Endodermal cell (in vitro differentiated cells): Measurements from ENCODE around the gene ATP11C. TPM values are rescaled to one million over a fixed set of nuclear protein-coding genes. Genes with fewer than 3 reads are reported as not detected.

Experiments used
- DNase-seq: peaks from one replicate; pipeline ENCODE4 v3.0.0-alpha.2; 2017
- H3K27ac ChIP-seq: 2 replicates; pipeline ENCODE4 v1.5.1; 2013; ENCODE audit warnings: mild to moderate bottlenecking, low read depth, low read length, moderate library complexity
- H3K27me3 ChIP-seq: 2 replicates; pipeline ENCODE4 v1.6.1; 2013; ENCODE audit warnings: mild to moderate bottlenecking, low read length, moderate library complexity; ENCODE audit not compliant: insufficient read depth, control insufficient read depth, poor library complexity, severe bottlenecking
- H3K36me3 ChIP-seq: 2 replicates; pipeline ENCODE4 v1.7.0; 2013; ENCODE audit warnings: mild to moderate bottlenecking, low read length, moderate library complexity; ENCODE audit not compliant: control insufficient read depth, insufficient read depth
- H3K4me1 ChIP-seq: one replicate; pipeline ENCODE4 v1.7.0; 2013; ENCODE audit warnings: low read length; ENCODE audit not compliant: control insufficient read depth, insufficient read depth
- H3K4me3 ChIP-seq: 2 replicates; pipeline ENCODE4 v1.5.1; 2013; ENCODE audit warnings: mild to moderate bottlenecking, low read length, moderate library complexity
- H3K9ac ChIP-seq: 2 replicates; pipeline ENCODE4 v1.6.1; 2013; ENCODE audit warnings: mild to moderate bottlenecking, low read length, moderate library complexity; ENCODE audit not compliant: poor library complexity, severe bottlenecking; ENCODE audit errors: extremely low read depth
- H3K9me3 ChIP-seq: 2 replicates; pipeline ENCODE4 v1.6.1; 2013; ENCODE audit warnings: mild to moderate bottlenecking, low read length, moderate library complexity; ENCODE audit not compliant: control insufficient read depth
- H3K27ac Mint-ChIP-seq: 2 replicates; pipeline ENCODE4 v1.8.0; 2020; ENCODE audit warnings: mixed read lengths
- H3K27me3 Mint-ChIP-seq: 2 replicates; pipeline ENCODE4 v1.8.0; 2021; ENCODE audit warnings: mild to moderate bottlenecking, mixed read lengths; ENCODE audit not compliant: insufficient read depth
- H3K36me3 Mint-ChIP-seq: 2 replicates; pipeline ENCODE4 v1.8.0; 2020; ENCODE audit warnings: low read depth, mixed read lengths
- H3K4me1 Mint-ChIP-seq: 2 replicates; pipeline ENCODE4 v1.8.0; 2020; ENCODE audit warnings: mixed read lengths
- H3K4me3 Mint-ChIP-seq: 2 replicates; pipeline ENCODE4 v1.8.0; 2020; ENCODE audit warnings: mild to moderate bottlenecking, moderate library complexity, mixed read lengths
- H3K9me3 Mint-ChIP-seq: 2 replicates; pipeline ENCODE4 v1.8.0; 2020; ENCODE audit warnings: mild to moderate bottlenecking, mixed read lengths
- WGBS, 2 experiments: methylation state at CpG; one replicate each; pipeline versions ENCODE4 v1.1.5 to v1.1.7; 2013; ENCODE audit warnings: missing lambda C conversion rate in 2 of 2, mixed read lengths in 1 of 2; ENCODE audit not compliant: insufficient coverage in 1 of 2, insufficient read length in 1 of 2; 5-methylcytosine and 5-hydroxymethylcytosine counted together
- total RNA-seq, 2 donors: library from RNA; stranded (reverse); fragmentation: NEBNext Ultra II Directional in 1 of 2; extraction: Animal tissue kit (Norgen Biotek cat#: 25700) in 1 of 2; gene quantifications; 2 replicates in 1 of 2; 3 replicates in 1 of 2; pipeline ENCODE4 v1.2.1, GENCODE V29; 2021
- TF ChIP-seq, protein P1 (sequence below): fragments of 200-600 bp; sonication (generic); conservative IDR thresholded peaks from 2 replicates; pipeline ENCODE4 v1.5.0; 2021; ENCODE audit warnings: antibody characterized with exemption, mild to moderate bottlenecking

The ATP11C gene
- total RNA-seq, 2 donors from 2014 or later = 62.9 to 114 TPM

DNA sequence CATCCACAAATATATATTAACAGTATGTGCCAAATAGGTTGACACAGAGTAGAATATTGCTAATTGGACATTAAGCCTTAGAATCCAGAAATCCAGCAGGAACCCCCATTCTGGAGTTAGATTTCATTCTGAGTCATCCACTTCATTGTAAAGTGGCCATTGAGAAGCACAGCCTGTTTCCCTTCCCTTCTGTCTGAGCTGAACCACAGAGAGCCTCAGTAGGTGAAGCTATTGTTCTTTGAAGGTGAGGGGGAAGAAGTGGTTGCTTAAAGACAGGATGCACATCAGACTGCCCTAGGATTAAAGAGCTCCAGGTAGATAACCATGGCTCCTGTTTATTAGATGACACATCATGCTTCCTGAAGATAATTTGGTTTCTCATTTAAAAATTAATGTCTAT, 194.3 kb downstream of the ATP11C start:
- DNase-seq = no peak
- Histone ChIP-seq H3K36me3 (peaks cover 6% of the 10 kb centered on the region), H3K4me1 (no peaks in the 10 kb centered on the region), H3K9ac (no peak overlapping the region), H3K27me3 (no peaks in the 10 kb centered on the region), H3K9me3 (no peaks in the 10 kb centered on the region), H3K4me3 (no peak overlapping the region), H3K27ac (no peak overlapping the region)
- Mint-ChIP-seq H3K27me3 (no peaks in the 10 kb centered on the region), H3K4me1 (peaks cover 9% of the 10 kb centered on the region), H3K4me3 (no peak overlapping the region), H3K9me3 (no peaks in the 10 kb centered on the region), H3K36me3 (peaks cover 58% of the 10 kb centered on the region), H3K27ac (peak overlapping the region; percentile 3)
- TF ChIP-seq, protein P1, sequence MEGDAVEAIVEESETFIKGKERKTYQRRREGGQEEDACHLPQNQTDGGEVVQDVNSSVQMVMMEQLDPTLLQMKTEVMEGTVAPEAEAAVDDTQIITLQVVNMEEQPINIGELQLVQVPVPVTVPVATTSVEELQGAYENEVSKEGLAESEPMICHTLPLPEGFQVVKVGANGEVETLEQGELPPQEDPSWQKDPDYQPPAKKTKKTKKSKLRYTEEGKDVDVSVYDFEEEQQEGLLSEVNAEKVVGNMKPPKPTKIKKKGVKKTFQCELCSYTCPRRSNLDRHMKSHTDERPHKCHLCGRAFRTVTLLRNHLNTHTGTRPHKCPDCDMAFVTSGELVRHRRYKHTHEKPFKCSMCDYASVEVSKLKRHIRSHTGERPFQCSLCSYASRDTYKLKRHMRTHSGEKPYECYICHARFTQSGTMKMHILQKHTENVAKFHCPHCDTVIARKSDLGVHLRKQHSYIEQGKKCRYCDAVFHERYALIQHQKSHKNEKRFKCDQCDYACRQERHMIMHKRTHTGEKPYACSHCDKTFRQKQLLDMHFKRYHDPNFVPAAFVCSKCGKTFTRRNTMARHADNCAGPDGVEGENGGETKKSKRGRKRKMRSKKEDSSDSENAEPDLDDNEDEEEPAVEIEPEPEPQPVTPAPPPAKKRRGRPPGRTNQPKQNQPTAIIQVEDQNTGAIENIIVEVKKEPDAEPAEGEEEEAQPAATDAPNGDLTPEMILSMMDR = no peak

DNA sequence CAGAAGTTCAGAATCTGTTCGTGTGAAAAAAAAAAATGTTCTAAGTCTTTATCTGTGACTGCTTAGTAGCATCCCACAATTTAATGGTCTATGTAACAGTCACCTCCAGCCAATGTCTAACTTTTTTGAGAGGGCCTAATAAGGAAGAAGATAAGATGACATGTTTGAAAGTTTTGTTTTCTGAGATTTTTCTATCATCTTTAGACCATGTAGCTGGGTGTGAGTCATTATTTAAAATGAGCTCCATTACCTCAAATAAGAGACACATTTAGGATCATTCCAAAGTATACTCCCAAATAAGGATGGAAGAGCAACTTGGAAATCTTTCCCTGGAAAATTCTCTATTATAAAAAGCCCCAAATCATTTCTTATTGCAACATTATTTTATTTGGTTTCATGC, 196.7 kb downstream of the ATP11C start:
- WGBS, 2 experiments = 100% methylated on average over 1 of the region's 1 CpG; no CpG with 5 or more reads in 1 of the 2 experiments
- Mint-ChIP-seq H3K27ac (no peak overlapping the region), H3K27me3 (no peaks in the 10 kb centered on the region), H3K4me3 (no peak overlapping the region), H3K36me3 (peaks cover 56% of the 10 kb centered on the region), H3K9me3 (no peaks in the 10 kb centered on the region), H3K4me1 (peaks cover 9% of the 10 kb centered on the region)
- H3K27me3 ChIP-seq = no peaks in the 10 kb centered on the region
- no peak for DNase-seq
- TF ChIP-seq, protein P1 = no peak
- H3K36me3 ChIP-seq = peaks cover 6% of the 10 kb centered on the region
- H3K9me3 ChIP-seq = no peaks in the 10 kb centered on the region
- H3K4me1 ChIP-seq = no peaks in the 10 kb centered on the region
- no peak overlapping the region for H3K9ac ChIP-seq
- no peak overlapping the region for H3K27ac ChIP-seq
- no peak overlapping the region for H3K4me3 ChIP-seq

DNA sequence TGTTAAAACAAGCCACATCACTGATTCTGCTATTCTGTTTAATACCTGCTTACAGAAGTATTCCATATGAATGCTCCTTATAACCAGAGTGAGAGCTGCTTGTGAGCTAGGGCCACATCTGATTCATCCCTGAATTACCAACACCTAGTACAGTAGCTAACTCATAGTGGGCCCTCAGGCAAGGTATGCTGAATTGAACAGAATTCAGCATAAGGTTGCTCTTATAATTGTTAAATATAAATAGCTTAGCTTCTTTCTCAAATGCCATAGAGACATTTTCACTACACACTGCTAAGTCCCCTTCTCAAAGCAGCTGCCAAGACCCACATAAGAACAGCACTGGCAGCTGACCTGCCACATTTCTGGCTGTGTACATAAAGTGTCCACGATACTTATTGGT, 197.9 kb downstream of the ATP11C start:
- Mint-ChIP-seq H3K9me3 (no peaks in the 10 kb centered on the region), H3K27ac (no peak overlapping the region), H3K4me1 (peaks cover 9% of the 10 kb centered on the region), H3K4me3 (no peak overlapping the region), H3K36me3 (peaks cover 50% of the 10 kb centered on the region), H3K27me3 (no peaks in the 10 kb centered on the region)
- no peaks in the 10 kb centered on the region for H3K4me1 ChIP-seq
- 100% methylated on average over 1 of the region's 1 CpG for WGBS, 2 experiments
- TF ChIP-seq, protein P1 = no peak
- H3K4me3 ChIP-seq = no peak overlapping the region
- H3K9me3 ChIP-seq = no peaks in the 10 kb centered on the region
- no peak overlapping the region for H3K9ac ChIP-seq
- no peaks in the 10 kb centered on the region for H3K27me3 ChIP-seq
- H3K27ac ChIP-seq = no peak overlapping the region
- H3K36me3 ChIP-seq = peaks cover 6% of the 10 kb centered on the region
- no peak for DNase-seq
